ENCODE results near the gene EXOC7. TPM values are rescaled to one million over a fixed set of nuclear protein-coding genes. Genes with fewer than 3 reads are reported as not detected.
A peak's percentile ranks its signal among the peaks of the same experiment; 100 is the strongest.

The EXOC7 gene
- total RNA-seq, 1 donor from 2014 or later = 183 TPM

GRCh38 chr17:76104896-76105231, 1.3 kb upstream of the EXOC7 start:
- no peak for TF ChIP-seq CTCF (IDR thresholded peaks at IDR 0.05; ENCODE audit: unreplicated experiment)
- peaks cover 11% of the 10 kb centered on the region for H3K36me3 Mint-ChIP-seq (ENCODE audit: low read depth, unreplicated experiment)
- H3K9me3 Mint-ChIP-seq (ENCODE audit: unreplicated experiment) = no peaks in the 10 kb centered on the region
- no peak overlapping the region for H3K4me3 Mint-ChIP-seq (ENCODE audit: unreplicated experiment)
- peaks cover 4% of the 10 kb centered on the region for H3K27me3 Mint-ChIP-seq (ENCODE audit: unreplicated experiment)
- H3K4me1 Mint-ChIP-seq (ENCODE audit: unreplicated experiment) = peaks cover 10% of the 10 kb centered on the region
- no peak for DNase-seq (ENCODE audit: low spot score)
- H3K27ac Mint-ChIP-seq (ENCODE audit: unreplicated experiment) = no peak overlapping the region

GRCh38 chr17:76104140-76104895, 731 bp upstream of the EXOC7 start:
- Mint-ChIP-seq H3K36me3 (ENCODE audit: low read depth, unreplicated experiment) (peaks cover 17% of the 10 kb centered on the region), H3K27ac (ENCODE audit: unreplicated experiment) (peak overlapping the region; percentile 92), H3K27me3 (ENCODE audit: unreplicated experiment) (peaks cover 4% of the 10 kb centered on the region), H3K9me3 (ENCODE audit: unreplicated experiment) (no peaks in the 10 kb centered on the region), H3K4me3 (ENCODE audit: unreplicated experiment) (peak overlapping the region; percentile 97), H3K4me1 (ENCODE audit: unreplicated experiment) (peaks cover 10% of the 10 kb centered on the region)
- DNase-seq (ENCODE audit: low spot score) = no peak
- no peak for TF ChIP-seq CTCF (IDR thresholded peaks at IDR 0.05; ENCODE audit: unreplicated experiment)

- Mint-ChIP-seq H3K27me3 (ENCODE audit: unreplicated experiment) (peaks cover 4% of the 10 kb centered on the region), H3K4me1 (ENCODE audit: unreplicated experiment) (peaks cover 10% of the 10 kb centered on the region), H3K27ac (ENCODE audit: unreplicated experiment) (peak overlapping the region; percentile 92), H3K9me3 (ENCODE audit: unreplicated experiment) (no peaks in the 10 kb centered on the region), H3K36me3 (ENCODE audit: low read depth, unreplicated experiment) (peaks cover 17% of the 10 kb centered on the region), H3K4me3 (ENCODE audit: unreplicated experiment) (peak overlapping the region; percentile 97)
- TF ChIP-seq CTCF (IDR thresholded peaks at IDR 0.05; ENCODE audit: unreplicated experiment) = no peak
- DNase-seq (ENCODE audit: low spot score) = no peak
Observed at GRCh38 chr17:76102944-76103273, 678 bp downstream of the EXOC7 start.

- Mint-ChIP-seq H3K9me3 (ENCODE audit: unreplicated experiment) (no peaks in the 10 kb centered on the region), H3K27me3 (ENCODE audit: unreplicated experiment) (no peaks in the 10 kb centered on the region), H3K4me1 (ENCODE audit: unreplicated experiment) (peaks cover 8% of the 10 kb centered on the region), H3K27ac (ENCODE audit: unreplicated experiment) (no peak overlapping the region), H3K36me3 (ENCODE audit: low read depth, unreplicated experiment) (peaks cover 22% of the 10 kb centered on the region), H3K4me3 (ENCODE audit: unreplicated experiment) (no peak overlapping the region)
- no peak for TF ChIP-seq CTCF (IDR thresholded peaks at IDR 0.05; ENCODE audit: unreplicated experiment)
- DNase-seq (ENCODE audit: low spot score) = no peak
Observed at GRCh38 chr17:76097716-76098295, 5.8 kb downstream of the EXOC7 start.

GRCh38 chr17:76095943-76096342, 7.6 kb downstream of the EXOC7 start:
- Mint-ChIP-seq H3K4me3 (ENCODE audit: unreplicated experiment) (no peak overlapping the region), H3K27ac (ENCODE audit: unreplicated experiment) (no peak overlapping the region), H3K4me1 (ENCODE audit: unreplicated experiment) (peaks cover 5% of the 10 kb centered on the region), H3K27me3 (ENCODE audit: unreplicated experiment) (no peaks in the 10 kb centered on the region), H3K9me3 (ENCODE audit: unreplicated experiment) (no peaks in the 10 kb centered on the region), H3K36me3 (ENCODE audit: low read depth, unreplicated experiment) (peaks cover 26% of the 10 kb centered on the region)
- no peak for TF ChIP-seq CTCF (IDR thresholded peaks at IDR 0.05; ENCODE audit: unreplicated experiment)
- no peak for DNase-seq (ENCODE audit: low spot score)
